Loucy (cell line): ENCODE results near the gene TGM2.

ENCODE experiments used
- CTCF ChIP-seq: fragments of 200-600 bp; sonication (generic); conservative IDR thresholded peaks from 2 replicates; pipeline ENCODE4 v1.5.1; 2014; ENCODE audit warnings: mild to moderate bottlenecking, antibody characterized with exemption, low read length
- EZH2phosphoT487 ChIP-seq: fragments of 200-600 bp; IDR thresholded peaks from 2 replicates; pipeline ENCODE4 v1.6.1; 2018; ENCODE audit warnings: antibody characterized with exemption, mild to moderate bottlenecking, moderate library complexity, borderline replicate concordance

GRCh38 chr20:38209054-38209675 is 44.1 kb upstream of the TGM2 start:
- TF ChIP-seq CTCF: no peak
- no peak for TF ChIP-seq EZH2phosphoT487
